ENCODE data around the gene CAV2. TPM values are rescaled to one million over a fixed set of nuclear protein-coding genes. Genes with fewer than 3 reads are reported as not detected.
A peak's percentile ranks its signal among the peaks of the same experiment; 100 is the strongest.

The CAV2 gene
- total and polyA plus RNA-seq, 2 of the 13 experiments (the other 11 are each of a cell fraction or from before 2014, with no cell fraction given) = 0.09 to 0.18 TPM

DNA sequence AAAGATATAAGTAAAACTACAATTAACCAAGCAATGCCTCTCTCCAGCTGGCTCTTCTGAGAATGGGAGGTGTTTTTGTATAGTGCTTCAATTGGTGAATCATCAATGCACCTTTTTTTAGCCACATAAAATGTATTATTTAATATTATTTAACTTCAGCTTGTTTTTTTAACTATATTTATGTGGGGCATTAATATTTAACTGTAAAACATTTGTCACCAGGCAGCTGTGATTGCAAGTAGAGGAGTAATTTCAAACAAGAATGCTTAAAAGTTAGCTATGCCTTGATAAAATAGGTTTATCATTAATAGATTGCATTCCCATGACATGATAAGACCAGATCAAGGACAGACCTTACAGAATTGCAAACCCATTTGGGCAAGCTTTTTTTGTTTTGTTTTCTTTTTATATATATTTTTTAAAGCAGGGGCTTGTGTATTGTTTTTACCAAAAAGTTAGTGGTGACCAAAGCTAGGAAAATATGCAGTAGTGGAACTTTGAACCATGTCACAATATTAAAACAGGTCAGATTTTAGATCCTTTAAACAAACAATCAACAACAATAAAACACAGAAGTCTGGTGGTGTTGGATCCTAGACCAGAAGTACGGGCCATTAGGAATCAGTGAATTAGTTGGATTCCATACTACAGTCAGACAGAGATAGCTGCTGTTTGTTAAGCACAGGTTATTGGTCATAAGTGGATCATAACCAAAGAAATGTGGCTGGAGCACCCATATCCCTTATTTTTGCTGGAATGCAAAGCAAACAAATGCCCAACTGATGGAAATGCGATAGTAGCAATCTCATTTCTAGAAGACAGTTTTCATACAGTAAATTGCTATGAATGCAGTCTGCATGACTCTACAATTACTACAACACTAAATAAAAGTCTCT is 2.9 kb downstream of the CAV2 start (continued):
- TF ChIP-seq, protein P1, sequence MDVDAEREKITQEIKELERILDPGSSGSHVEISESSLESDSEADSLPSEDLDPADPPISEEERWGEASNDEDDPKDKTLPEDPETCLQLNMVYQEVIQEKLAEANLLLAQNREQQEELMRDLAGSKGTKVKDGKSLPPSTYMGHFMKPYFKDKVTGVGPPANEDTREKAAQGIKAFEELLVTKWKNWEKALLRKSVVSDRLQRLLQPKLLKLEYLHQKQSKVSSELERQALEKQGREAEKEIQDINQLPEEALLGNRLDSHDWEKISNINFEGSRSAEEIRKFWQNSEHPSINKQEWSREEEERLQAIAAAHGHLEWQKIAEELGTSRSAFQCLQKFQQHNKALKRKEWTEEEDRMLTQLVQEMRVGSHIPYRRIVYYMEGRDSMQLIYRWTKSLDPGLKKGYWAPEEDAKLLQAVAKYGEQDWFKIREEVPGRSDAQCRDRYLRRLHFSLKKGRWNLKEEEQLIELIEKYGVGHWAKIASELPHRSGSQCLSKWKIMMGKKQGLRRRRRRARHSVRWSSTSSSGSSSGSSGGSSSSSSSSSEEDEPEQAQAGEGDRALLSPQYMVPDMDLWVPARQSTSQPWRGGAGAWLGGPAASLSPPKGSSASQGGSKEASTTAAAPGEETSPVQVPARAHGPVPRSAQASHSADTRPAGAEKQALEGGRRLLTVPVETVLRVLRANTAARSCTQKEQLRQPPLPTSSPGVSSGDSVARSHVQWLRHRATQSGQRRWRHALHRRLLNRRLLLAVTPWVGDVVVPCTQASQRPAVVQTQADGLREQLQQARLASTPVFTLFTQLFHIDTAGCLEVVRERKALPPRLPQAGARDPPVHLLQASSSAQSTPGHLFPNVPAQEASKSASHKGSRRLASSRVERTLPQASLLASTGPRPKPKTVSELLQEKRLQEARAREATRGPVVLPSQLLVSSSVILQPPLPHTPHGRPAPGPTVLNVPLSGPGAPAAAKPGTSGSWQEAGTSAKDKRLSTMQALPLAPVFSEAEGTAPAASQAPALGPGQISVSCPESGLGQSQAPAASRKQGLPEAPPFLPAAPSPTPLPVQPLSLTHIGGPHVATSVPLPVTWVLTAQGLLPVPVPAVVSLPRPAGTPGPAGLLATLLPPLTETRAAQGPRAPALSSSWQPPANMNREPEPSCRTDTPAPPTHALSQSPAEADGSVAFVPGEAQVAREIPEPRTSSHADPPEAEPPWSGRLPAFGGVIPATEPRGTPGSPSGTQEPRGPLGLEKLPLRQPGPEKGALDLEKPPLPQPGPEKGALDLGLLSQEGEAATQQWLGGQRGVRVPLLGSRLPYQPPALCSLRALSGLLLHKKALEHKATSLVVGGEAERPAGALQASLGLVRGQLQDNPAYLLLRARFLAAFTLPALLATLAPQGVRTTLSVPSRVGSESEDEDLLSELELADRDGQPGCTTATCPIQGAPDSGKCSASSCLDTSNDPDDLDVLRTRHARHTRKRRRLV (CRISPR knock-in tag; IDR thresholded peaks at IDR 0.05) = no peak
- TF ChIP-seq ZNF883 (CRISPR knock-in tag; IDR thresholded peaks at IDR 0.05; ENCODE audit: not compliant biosample characterization) (no peak), ZSCAN30 (CRISPR knock-in tag; IDR thresholded peaks at IDR 0.05) (no peak), SP4 (CRISPR knock-in tag; IDR thresholded peaks at IDR 0.05) (no peak)

DNA sequence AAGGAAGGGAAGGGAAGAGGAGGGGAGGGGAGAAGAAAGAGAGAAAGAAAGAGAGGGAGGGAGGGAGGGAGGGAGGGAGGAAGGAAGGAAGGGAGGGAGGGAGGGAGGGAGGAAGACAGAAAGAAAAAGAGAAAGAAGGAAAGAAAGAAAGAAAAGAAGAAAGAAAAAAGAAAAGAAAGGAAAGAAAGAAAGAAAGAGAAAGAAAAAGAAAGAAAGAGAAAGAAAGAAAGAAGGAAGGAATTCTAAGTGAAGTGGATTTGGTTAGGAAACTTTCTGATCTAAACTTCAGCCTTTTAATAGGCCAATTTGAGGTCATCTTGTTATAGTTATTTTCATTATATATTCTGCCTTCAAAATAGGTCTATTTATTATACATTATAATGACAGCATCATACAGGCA is 4.3 kb downstream of the CAV2 start:
- POLR2A ChIA-PET = no interaction called here
- H3K4me1 ChIP-seq (ENCODE audit: insufficient read depth, low read length) = peaks cover 10% of the 10 kb centered on the region; the same call in 1 of the 2 replicates
- H4K20me1 ChIP-seq (ENCODE audit: insufficient read depth, low read length) = no peaks in the 10 kb centered on the region
- CTCF ChIA-PET (ENCODE audit: low intra/inter-chr PET ratio, low total read pairs) = no interaction called here
- no peak overlapping the region for H2AFZ ChIP-seq (ENCODE audit: low read length)
- FAIRE-seq (no peak), DNase-seq (ENCODE audit: low spot score) (no peak), ATAC-seq (no peak)
- no peaks in the 10 kb centered on the region for H3K36me3 ChIP-seq (replicated peaks in 1 of 2; ENCODE audit: control insufficient read depth in 1 of 2, insufficient read depth in 2 of 2, low read length in 2 of 2)
- H3K9me3 ChIP-seq (ENCODE audit: low read length) = no peaks in the 10 kb centered on the region
- peaks cover 2 to 23% of the 10 kb centered on the region in 2 experiments; a peak in 4 of 5 replicates for H3K27me3 ChIP-seq (ENCODE audit: control insufficient read depth in 1 of 2, insufficient read depth in 2 of 2, low read length in 2 of 2)
- no peak overlapping the region for H3K4me2 ChIP-seq (ENCODE audit: low read depth, low read length)
- H3K9ac ChIP-seq (ENCODE audit: insufficient read depth, low read depth, low read length) = no peak overlapping the region
- H3K27ac ChIP-seq (ENCODE audit: extremely low read length, insufficient read depth, low read length) = no peak overlapping the region
- no peaks in the 10 kb centered on the region for H3K79me2 ChIP-seq (ENCODE audit: insufficient read depth, low read length)
- intact Hi-C loops (cut with micrococcal nuclease; ENCODE audit: unreplicated experiment) (no loop called here), in situ Hi-C loops (cut with HindIII; ENCODE audit: extremely low pct_ligation_motif_present, low pct_unique_long_range_greater_than_20kb) (no loop called here)
- TF ChIP-seq ZNF33A (CRISPR knock-in tag; IDR thresholded peaks at IDR 0.05; ENCODE audit: borderline replicate concordance) (no peak), HNRNPLL (IDR thresholded peaks at IDR 0.05; ENCODE audit: low read depth, low read length, poor library complexity, severe bottlenecking) (no peak), NR2C2 (CRISPR knock-in tag; IDR thresholded peaks at IDR 0.05; ENCODE audit: borderline replicate concordance) (no peak), HNRNPK (IDR thresholded peaks at IDR 0.05; ENCODE audit: low read depth, low read length, poor library complexity, severe bottlenecking) (peak; percentile 28), ZNF350 (CRISPR knock-in tag; IDR thresholded peaks at IDR 0.05; ENCODE audit: borderline replicate concordance, low read depth) (no peak)
- no peak overlapping the region for H3K4me3 ChIP-seq (replicated peaks in 1 of 3; ENCODE audit: insufficient read depth in 1 of 3, low read depth in 2 of 3, low read length in 3 of 3)
- BruUV-seq (replicated peaks) = no TSS peak

Data from HepG2 (cell line).